ENCODE data around the gene DNAJC27.

DNA sequence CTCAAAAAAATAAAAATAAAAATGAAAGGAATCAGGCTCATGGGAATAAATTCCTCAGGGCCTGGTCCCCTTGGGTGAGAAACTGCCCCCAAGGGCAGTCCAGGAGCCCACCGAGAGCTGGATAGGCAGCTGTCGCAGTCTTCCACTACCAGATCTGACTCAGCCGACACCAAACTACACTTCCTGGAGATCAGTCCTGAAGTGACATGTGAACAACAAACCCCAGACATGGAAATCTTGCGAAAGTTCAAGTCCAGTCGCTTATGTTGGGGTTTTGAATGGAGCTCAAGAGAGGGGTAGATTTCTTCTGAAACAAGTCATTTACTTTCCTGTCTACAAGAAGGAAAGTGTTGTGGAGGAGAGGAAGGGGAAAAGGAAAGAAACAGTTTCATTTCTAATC is 64.6 kb downstream of the DNAJC27 start:
- TF ChIP-seq, protein P1, sequence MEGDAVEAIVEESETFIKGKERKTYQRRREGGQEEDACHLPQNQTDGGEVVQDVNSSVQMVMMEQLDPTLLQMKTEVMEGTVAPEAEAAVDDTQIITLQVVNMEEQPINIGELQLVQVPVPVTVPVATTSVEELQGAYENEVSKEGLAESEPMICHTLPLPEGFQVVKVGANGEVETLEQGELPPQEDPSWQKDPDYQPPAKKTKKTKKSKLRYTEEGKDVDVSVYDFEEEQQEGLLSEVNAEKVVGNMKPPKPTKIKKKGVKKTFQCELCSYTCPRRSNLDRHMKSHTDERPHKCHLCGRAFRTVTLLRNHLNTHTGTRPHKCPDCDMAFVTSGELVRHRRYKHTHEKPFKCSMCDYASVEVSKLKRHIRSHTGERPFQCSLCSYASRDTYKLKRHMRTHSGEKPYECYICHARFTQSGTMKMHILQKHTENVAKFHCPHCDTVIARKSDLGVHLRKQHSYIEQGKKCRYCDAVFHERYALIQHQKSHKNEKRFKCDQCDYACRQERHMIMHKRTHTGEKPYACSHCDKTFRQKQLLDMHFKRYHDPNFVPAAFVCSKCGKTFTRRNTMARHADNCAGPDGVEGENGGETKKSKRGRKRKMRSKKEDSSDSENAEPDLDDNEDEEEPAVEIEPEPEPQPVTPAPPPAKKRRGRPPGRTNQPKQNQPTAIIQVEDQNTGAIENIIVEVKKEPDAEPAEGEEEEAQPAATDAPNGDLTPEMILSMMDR (IDR thresholded peaks at IDR 0.05): no peak
- no peak for TF ChIP-seq EP300 (IDR thresholded peaks at IDR 0.05)

All from upper lobe of left lung (tissue), 4 donors.